Astrocyte of the spinal cord (primary cell): Measurements from ENCODE around the gene CTF1.

Experiments used
- DNase-seq: peaks from one replicate; pipeline ENCODE4 v3.0.0; 2011; ENCODE audit warnings: low read depth, low spot score
- H3K4me3 ChIP-seq: 2 replicates; pipeline ENCODE4 v1.5.1; 2011; ENCODE audit warnings: low read depth, mild to moderate bottlenecking, low read length, moderate library complexity
- in situ Hi-C: cut with HindIII; loops from 2 replicates; pipeline ENCODE4 v1.10.0; 2017; ENCODE audit warnings: low sequenced_read_pairs
- TF ChIP-seq, protein P1 (sequence below): IDR thresholded peaks from 2 replicates; pipeline ENCODE4 v1.5.1; 2012; ENCODE audit warnings: low read depth, mild to moderate bottlenecking, low read length, inconsistent platforms

Gene CTF1

DNA sequence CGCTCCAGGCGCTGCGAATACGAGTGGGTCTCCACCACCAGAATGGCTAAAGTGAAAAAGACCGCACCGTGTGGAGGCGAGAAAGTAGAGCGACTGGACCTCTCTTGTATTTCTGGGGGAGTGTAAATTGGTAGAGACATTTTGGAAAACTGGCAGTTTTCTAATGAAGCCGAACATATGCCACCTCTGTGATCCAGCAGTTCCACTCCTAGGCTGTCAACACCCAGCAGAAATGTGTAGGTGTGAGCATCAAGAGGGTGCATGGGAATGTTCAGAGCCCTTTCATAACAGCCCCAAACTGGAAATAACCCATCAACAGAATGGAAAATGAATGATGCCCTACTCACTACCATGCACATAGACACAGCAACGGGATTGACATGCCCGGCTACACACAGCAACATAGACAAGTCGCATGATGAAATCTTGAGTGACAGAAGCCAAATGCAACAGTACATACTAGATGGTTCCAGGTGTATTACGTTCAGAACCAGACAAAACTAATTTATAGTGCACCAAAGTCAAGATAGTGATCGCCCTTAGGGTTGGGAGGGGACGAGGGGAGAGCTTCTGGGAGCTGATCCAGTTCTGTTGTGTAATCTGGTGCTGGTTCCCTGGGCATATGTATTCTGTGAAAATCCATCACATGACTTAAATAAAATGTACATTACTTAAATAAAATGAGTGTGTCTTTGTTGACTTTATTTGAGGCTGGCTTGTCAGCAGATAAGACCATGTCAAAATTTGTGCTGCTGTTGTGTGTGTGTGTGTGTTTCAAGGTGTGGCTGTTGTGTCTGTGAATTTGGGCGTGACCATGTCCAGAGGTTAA lies 1.7 kb upstream of the CTF1 start:
- no peak for DNase-seq
- TF ChIP-seq, protein P1, sequence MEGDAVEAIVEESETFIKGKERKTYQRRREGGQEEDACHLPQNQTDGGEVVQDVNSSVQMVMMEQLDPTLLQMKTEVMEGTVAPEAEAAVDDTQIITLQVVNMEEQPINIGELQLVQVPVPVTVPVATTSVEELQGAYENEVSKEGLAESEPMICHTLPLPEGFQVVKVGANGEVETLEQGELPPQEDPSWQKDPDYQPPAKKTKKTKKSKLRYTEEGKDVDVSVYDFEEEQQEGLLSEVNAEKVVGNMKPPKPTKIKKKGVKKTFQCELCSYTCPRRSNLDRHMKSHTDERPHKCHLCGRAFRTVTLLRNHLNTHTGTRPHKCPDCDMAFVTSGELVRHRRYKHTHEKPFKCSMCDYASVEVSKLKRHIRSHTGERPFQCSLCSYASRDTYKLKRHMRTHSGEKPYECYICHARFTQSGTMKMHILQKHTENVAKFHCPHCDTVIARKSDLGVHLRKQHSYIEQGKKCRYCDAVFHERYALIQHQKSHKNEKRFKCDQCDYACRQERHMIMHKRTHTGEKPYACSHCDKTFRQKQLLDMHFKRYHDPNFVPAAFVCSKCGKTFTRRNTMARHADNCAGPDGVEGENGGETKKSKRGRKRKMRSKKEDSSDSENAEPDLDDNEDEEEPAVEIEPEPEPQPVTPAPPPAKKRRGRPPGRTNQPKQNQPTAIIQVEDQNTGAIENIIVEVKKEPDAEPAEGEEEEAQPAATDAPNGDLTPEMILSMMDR, result no peak
- peak overlapping the region; percentile 42 for H3K4me3 ChIP-seq
- in situ Hi-C loops, result loop anchor here (25.0 kb wide), 1 partner anchor 107 kb away; the partner anchor contains the start of gene ZNF629

DNA sequence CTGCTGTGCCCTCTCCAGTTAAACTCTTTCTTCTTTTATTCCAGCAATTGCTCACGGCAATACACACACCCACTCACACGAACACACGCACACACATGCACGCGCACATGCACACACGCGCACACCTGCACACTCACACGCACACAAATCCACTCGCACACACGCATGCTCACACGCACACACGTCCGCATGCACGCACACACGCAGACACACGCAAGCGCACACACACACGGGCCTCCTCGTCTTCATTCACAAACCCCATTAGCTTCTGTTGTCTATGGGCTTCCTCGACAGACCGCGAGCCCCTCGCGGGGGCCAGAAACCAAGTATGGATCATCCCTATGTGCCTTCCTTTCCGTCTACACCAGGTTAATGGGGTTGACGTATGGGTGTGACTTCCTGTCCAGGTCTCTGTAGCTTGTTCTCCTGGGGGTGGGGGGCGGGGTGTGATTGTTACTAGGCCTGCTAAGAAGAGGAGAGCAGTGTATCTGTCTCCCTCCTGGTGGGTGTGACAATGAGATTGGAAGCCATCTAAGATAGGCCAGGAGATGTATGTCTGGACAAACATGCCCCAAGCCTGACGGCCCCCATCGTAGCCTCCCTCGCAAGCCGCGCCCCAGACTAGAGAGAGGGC lies 670 bp upstream of the CTF1 start:
- in situ Hi-C loops, result loop anchor here (25.0 kb wide), 1 partner anchor 108 kb away; the partner anchor contains the start of gene ZNF629
- TF ChIP-seq, protein P1, result no peak
- peak overlapping the region; percentile 59 for H3K4me3 ChIP-seq
- DNase-seq, result no peak

DNA sequence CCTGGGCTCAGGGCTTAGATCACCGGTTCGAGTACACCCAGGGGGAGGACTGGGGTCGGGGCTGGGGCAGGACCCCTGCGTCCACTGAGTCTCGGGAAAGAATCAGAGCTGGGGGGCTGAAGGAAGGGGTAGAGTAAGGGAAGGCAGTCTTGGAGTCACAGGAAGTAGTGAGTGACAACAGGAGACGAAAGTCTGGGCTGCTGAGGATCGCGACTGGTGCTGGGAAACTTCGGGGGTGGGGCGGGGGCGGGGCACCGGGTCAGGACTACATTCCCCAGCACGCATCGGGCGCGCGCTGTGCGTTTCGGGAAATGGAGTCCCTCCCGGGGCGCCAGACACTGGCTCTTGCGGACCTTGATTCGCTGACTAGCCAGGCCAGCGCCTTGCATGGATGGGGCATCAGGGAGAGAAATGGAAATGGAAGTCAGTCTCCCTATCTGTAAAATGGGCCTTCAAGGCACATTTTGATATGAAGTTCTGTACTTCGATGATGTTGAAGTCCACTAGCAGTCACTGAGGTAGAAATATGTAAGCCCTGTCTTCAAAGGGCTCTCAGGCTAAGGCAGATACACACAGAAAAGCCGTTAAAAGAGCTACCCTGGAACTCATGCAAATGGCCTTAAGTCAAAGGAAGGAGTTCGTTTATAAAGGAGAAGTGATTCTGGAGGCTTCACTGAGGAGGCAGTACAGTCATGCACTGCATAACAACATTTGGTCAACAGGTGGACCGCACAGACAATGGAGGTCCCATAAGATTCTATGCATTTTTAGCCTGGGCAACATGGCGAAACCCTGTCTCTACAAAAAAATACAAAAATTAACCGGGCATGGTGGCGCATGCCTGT lies 697 bp downstream of the CTF1 start:
- DNase-seq, result peak; percentile 93
- TF ChIP-seq, protein P1, result no peak
- in situ Hi-C loops, result loop anchor here (25.0 kb wide), 1 partner anchor 110 kb away; the partner anchor contains the start of gene ZNF629

DNA sequence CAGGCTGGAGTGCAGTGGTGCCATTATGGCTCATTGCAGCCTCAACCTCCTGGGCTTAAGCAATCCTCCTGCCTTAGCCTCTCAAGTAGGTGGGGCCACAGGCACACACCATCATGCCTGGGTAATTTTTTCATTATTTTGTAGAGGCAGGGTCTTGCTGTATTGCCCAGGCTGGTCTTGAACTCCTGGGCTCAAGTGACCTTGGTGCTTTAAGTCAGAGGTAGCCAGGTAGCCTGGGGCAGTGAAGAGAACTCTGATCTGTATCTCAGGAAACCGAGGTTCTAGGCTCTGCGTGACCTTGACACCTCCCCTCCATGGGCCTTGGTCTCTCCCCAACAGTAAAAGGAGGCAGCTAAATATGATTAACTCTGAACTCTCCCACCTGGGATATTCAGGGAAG lies 3.4 kb downstream of the CTF1 start:
- TF ChIP-seq, protein P1, result no peak
- H3K4me3 ChIP-seq, result no peak overlapping the region
- no peak for DNase-seq
- in situ Hi-C loops, result loop anchor here (25.0 kb wide), 1 partner anchor 112 kb away; the partner anchor contains the start of gene ZNF629

More for the DNA sequence above, 697 bp downstream of the CTF1 start:
- H3K4me3 ChIP-seq, result peak overlapping the region; percentile 59

DNA sequence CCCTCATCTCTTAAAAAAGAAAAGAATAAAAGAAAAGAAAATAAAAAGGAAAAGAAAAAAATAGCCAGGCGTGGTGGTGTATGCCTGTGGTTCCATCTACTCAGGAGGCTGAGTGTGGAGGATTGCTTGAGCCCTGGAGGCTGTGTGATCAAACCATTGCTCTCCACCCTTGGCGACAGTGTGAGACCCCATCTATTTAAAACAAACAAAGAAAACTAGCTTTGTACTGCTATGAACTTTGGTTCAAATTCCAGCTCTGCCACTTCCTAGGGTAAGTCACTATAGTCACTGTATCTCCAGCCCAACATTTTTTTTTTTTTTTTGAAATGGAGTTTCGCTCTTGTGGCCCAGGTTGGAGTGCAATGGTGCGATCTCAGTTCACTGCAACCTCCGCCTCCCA lies 4.2 kb downstream of the CTF1 start:
- DNase-seq, result no peak
- H3K4me3 ChIP-seq, result no peak overlapping the region
- TF ChIP-seq, protein P1, result no peak
- in situ Hi-C loops, result no loop called here
